HG02840 (cell line): ENCODE measurements around the gene MAGI1.

Source experiments
- ATAC-seq: cut with Tn5 transposase; IDR thresholded peaks from one replicate; pipeline ENCODE4 v1.9.1; 2021; ENCODE audit warnings: mild to moderate bottlenecking, moderate library complexity, moderate number of reproducible peaks; ENCODE audit not compliant: unreplicated experiment, low FRiP score

MAGI1 gene

GRCh38 chr3:65854606-65855304 lies 184.0 kb downstream of the MAGI1 start:
- ATAC-seq: no peak

GRCh38 chr3:65851827-65852226 lies 186.9 kb downstream of the MAGI1 start:
- no peak for ATAC-seq

GRCh38 chr3:65850261-65850660 lies 188.5 kb downstream of the MAGI1 start:
- no peak for ATAC-seq

GRCh38 chr3:65848024-65848423 lies 190.7 kb downstream of the MAGI1 start:
- ATAC-seq: no peak

GRCh38 chr3:65846936-65847335 lies 191.8 kb downstream of the MAGI1 start:
- no peak for ATAC-seq

- ATAC-seq: no peak
These were observed 194.3 kb downstream of the MAGI1 start for GRCh38 chr3:65844370-65844769.

- no peak for ATAC-seq
These were observed 195.0 kb downstream of the MAGI1 start for GRCh38 chr3:65843732-65844131.

GRCh38 chr3:65837604-65838003 lies 201.1 kb downstream of the MAGI1 start:
- no peak for ATAC-seq

GRCh38 chr3:65836047-65836446 lies 202.7 kb downstream of the MAGI1 start:
- no peak for ATAC-seq

- no peak for ATAC-seq
These were observed 204.8 kb downstream of the MAGI1 start for GRCh38 chr3:65833761-65834505.

GRCh38 chr3:65831733-65832425 lies 206.8 kb downstream of the MAGI1 start:
- no peak for ATAC-seq

GRCh38 chr3:65830948-65831732 lies 207.6 kb downstream of the MAGI1 start:
- ATAC-seq: no peak

GRCh38 chr3:65829228-65829627 lies 209.5 kb downstream of the MAGI1 start:
- no peak for ATAC-seq

- ATAC-seq: no peak
These were observed 210.0 kb downstream of the MAGI1 start for GRCh38 chr3:65828706-65829105.

- no peak for ATAC-seq
These were observed 211.6 kb downstream of the MAGI1 start for GRCh38 chr3:65827076-65827475.

GRCh38 chr3:65824166-65824565 lies 214.6 kb downstream of the MAGI1 start:
- no peak for ATAC-seq

- ATAC-seq: no peak
These were observed 218.1 kb downstream of the MAGI1 start for GRCh38 chr3:65820600-65820999.

- ATAC-seq: no peak
These were observed 218.8 kb downstream of the MAGI1 start for GRCh38 chr3:65819896-65820295.

- no peak for ATAC-seq
These were observed 221.1 kb downstream of the MAGI1 start for GRCh38 chr3:65817553-65818126.

GRCh38 chr3:65816208-65816607 lies 222.5 kb downstream of the MAGI1 start:
- no peak for ATAC-seq
